Activated B cell treated with CpG ODN at 0.5 μM for 24 hours (primary cell): ENCODE measurements around the gene LNPK. TPM values are rescaled to one million over a fixed set of nuclear protein-coding genes. Genes with fewer than 3 reads are reported as not detected.

Source experiments
- ATAC-seq: fragments of 200-7000 bp; cut with Tn5 transposase; one replicate; pipeline ENCODE4 v1.10.0; 2021; ENCODE audit warnings: low read depth, mild to moderate bottlenecking, moderate library complexity
- CTCF ChIA-PET: fragments of 350-600 bp; sonication (Branson Sonifier 250); formaldehyde crosslinking; loops from one replicate; lab custom pipeline; 2021; ENCODE audit warnings: antibody characterized with exemption; lab: Charles Lee
- POLR2A ChIA-PET: fragments of 350-600 bp; sonication (Branson Sonifier 250); formaldehyde crosslinking; loops from one replicate; lab custom pipeline; 2021; ENCODE audit warnings: antibody characterized with exemption; lab: Charles Lee
- DNase-seq: peaks from one replicate; pipeline ENCODE4 v3.0.0; 2022
- H3K27ac Mint-ChIP-seq: one replicate; pipeline ENCODE4 v1.8.0; 2020; ENCODE audit warnings: mixed read lengths
- H3K27me3 Mint-ChIP-seq: one replicate; pipeline ENCODE4 v1.8.0; 2021; ENCODE audit warnings: mixed read lengths
- H3K36me3 Mint-ChIP-seq: one replicate; pipeline ENCODE4 v1.8.0; 2021; ENCODE audit warnings: low read depth, mixed read lengths
- H3K4me1 Mint-ChIP-seq: one replicate; pipeline ENCODE4 v1.8.0; 2021; ENCODE audit warnings: mixed read lengths
- H3K4me3 Mint-ChIP-seq: one replicate; pipeline ENCODE4 v1.8.0; 2020; ENCODE audit warnings: mild to moderate bottlenecking, mixed read lengths
- H3K9me3 Mint-ChIP-seq: one replicate; pipeline ENCODE4 v1.8.0; 2020; ENCODE audit warnings: mixed read lengths
- intact Hi-C: fragments of 100-400 bp; cut with micrococcal nuclease; formaldehyde crosslinking; loops from one replicate; pipeline ENCODE4 v1.15.1; 2024
- total RNA-seq: library from RNA; stranded (reverse); gene quantifications from 2 replicates; pipeline ENCODE4 v1.2.3, GENCODE V29; 2022
- TF ChIP-seq, protein P1 (sequence below): fragments of 200-600 bp; IDR thresholded peaks from one replicate; pipeline ENCODE4 v1.8.0; 2022; ENCODE audit warnings: antibody characterized with exemption, mild to moderate bottlenecking

Gene LNPK, protein sequence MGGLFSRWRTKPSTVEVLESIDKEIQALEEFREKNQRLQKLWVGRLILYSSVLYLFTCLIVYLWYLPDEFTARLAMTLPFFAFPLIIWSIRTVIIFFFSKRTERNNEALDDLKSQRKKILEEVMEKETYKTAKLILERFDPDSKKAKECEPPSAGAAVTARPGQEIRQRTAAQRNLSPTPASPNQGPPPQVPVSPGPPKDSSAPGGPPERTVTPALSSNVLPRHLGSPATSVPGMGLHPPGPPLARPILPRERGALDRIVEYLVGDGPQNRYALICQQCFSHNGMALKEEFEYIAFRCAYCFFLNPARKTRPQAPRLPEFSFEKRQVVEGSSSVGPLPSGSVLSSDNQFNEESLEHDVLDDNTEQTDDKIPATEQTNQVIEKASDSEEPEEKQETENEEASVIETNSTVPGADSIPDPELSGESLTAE
- total RNA-seq, result 15.2 TPM in 2 replicates

DNA sequence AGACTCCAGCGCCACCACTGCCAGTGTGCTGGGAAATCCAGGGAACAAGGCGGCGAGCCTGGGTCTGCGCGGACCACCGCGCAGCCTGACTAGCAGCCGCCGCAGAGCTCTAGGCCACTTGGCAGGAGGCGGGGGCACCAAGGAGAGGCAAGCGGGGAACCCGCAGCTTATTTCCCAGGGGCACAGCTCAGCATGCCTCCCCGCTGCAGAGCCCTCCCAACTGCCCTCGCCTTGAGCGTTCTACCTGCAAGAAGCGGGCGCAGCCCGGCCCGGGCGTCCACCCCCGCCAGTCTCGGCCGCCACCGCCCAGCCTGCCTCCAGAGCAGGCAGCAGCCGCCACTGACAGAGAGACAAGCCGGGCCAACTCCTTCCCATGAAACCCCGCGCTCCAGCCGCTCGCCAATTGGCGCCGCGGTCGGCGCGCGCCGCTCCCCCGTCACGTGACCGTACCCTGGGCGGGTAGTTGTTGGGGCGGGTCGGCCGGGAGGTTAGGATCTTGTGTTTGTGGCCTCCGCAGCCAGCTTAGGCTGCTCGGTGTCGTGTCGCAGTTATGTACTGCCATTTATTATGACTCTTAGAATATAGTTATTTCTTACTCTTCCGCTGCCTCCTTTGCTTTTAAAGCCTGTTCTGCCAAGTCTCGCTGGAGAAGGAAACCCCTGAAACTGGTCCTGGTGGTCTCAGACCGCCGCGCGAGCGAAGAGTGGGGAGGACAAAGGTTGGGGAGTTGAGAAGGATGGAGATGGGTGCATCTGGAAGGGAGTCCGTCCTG is at the start of gene LNPK:
TSS of gene LNPK (minus strand) at position 352 of the 772 bp plus-strand sequence. CDS start 6,683 bp downstream, outside the sequence.
- H3K36me3 Mint-ChIP-seq, result peaks cover 3% of the 10 kb centered on the region
- H3K4me3 Mint-ChIP-seq, result peak within 1 kb of the TSS; percentile 82
- H3K27ac Mint-ChIP-seq, result peak within 1 kb of the TSS; percentile 31
- ChIA-PET POLR2A (interaction anchor here (0.5 kb wide), 1 partner anchor 815 kb away, joined by 3 read pairs; no protein-coding TSS in a partner anchor), CTCF (no interaction called here)
- TF ChIP-seq, protein P1, sequence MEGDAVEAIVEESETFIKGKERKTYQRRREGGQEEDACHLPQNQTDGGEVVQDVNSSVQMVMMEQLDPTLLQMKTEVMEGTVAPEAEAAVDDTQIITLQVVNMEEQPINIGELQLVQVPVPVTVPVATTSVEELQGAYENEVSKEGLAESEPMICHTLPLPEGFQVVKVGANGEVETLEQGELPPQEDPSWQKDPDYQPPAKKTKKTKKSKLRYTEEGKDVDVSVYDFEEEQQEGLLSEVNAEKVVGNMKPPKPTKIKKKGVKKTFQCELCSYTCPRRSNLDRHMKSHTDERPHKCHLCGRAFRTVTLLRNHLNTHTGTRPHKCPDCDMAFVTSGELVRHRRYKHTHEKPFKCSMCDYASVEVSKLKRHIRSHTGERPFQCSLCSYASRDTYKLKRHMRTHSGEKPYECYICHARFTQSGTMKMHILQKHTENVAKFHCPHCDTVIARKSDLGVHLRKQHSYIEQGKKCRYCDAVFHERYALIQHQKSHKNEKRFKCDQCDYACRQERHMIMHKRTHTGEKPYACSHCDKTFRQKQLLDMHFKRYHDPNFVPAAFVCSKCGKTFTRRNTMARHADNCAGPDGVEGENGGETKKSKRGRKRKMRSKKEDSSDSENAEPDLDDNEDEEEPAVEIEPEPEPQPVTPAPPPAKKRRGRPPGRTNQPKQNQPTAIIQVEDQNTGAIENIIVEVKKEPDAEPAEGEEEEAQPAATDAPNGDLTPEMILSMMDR, result no peak
- H3K27me3 Mint-ChIP-seq, result no peaks in the 10 kb centered on the region
- intact Hi-C loops, result loop anchor here (1.0 to 10.0 kb wide), 4 partner anchors 267 to 1163 kb away; partner anchors contain the start of genes ATF2, ATP5MC3 and MTX2
- H3K4me1 Mint-ChIP-seq, result peaks cover 16% of the 10 kb centered on the region
- no peaks in the 10 kb centered on the region for H3K9me3 Mint-ChIP-seq
- DNase-seq (peak; percentile 83), ATAC-seq (peak; percentile 92)

DNA sequence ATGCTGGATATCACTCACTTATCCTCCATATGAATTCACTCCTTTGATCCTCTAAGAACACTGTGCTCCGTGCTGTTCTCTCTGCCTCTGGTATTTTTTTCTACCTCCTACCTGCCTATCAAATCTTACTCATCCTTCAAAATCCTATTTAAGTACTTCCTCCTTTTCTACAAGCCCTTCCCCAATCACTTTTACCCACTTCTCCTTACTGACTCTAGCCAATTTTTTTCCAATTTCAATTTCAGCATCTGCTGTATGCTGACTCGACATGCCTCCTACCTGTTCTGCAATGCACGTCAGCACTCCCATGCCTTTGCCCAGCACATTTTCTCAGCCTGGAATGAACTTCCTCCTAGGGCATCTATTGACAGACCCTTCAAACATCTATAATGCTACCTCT is 37.3 kb upstream of the LNPK start:
- ChIA-PET POLR2A (no interaction called here), CTCF (no interaction called here)
- intact Hi-C loops, result no loop called here
- no peaks in the 10 kb centered on the region for H3K4me1 Mint-ChIP-seq
- H3K27me3 Mint-ChIP-seq, result peaks cover 16% of the 10 kb centered on the region
- H3K36me3 Mint-ChIP-seq, result no peaks in the 10 kb centered on the region
- H3K27ac Mint-ChIP-seq, result no peak overlapping the region
- TF ChIP-seq, protein P1, result no peak
- H3K9me3 Mint-ChIP-seq, result peaks cover 6% of the 10 kb centered on the region
- H3K4me3 Mint-ChIP-seq, result no peak overlapping the region
- DNase-seq (no peak), ATAC-seq (no peak)

DNA sequence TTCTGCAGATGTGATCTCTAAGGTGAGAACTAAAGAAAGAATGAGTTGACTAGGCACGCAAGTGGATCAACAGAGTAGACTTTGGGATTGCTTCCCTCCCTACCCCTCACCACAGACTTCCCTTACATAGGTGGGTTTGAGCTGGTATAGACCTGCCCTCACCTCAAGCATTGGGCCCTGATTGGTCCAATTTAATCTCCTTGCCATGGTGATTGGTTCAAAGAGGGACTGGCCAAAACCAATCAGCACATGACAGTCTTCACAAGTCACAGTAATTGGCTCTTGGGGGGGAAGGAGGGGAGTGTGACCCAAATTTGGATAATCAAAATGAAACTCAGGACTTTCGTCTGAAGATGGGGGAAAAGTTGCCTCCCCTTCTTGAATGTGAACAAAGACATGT is 36.6 kb upstream of the LNPK start:
- ATAC-seq, result no peak
- intact Hi-C loops, result no loop called here

DNA sequence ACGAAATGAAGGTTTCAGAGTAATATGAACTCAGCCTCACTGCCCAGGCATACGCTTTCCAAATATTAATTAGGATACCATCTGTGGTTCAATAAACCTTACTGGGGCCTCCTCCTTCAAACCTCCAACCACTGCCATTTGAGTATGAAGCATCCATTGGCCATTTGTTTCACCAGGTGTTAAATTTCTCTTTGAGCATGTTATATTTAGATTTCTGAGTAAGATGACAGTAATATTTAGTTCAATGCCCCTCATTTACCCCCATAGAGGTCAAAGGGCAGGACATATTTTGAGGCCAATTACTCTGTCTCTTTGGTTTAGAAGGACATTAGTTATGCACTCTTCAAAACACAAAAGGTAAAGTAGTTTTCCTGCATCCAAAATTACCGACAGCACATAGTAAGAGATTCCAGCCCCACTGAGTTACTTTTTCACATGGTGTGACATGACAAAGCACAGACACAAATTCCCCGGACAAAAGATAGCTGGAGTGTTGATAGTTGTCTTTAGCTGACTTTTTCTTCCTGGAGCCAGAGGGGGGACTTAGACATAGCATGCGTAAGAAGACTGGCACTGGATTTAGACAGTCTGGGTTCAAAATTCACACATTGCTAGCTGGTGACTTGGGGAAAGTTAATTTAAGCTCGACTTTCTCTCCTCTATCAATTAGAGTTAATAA is 33.1 kb upstream of the LNPK start:
- ATAC-seq (no peak), DNase-seq (no peak)
- intact Hi-C loops, result no loop called here
- ChIA-PET CTCF (no interaction called here), POLR2A (no interaction called here)
- TF ChIP-seq, protein P1, result no peak
- H3K27me3 Mint-ChIP-seq, result peaks cover 12% of the 10 kb centered on the region
- H3K4me1 Mint-ChIP-seq, result no peaks in the 10 kb centered on the region
- H3K36me3 Mint-ChIP-seq, result no peaks in the 10 kb centered on the region
- no peak overlapping the region for H3K4me3 Mint-ChIP-seq
- no peak overlapping the region for H3K27ac Mint-ChIP-seq
- no peaks in the 10 kb centered on the region for H3K9me3 Mint-ChIP-seq

More for the DNA sequence above, 36.6 kb upstream of the LNPK start:
- DNase-seq, result no peak
- peaks cover 16% of the 10 kb centered on the region for H3K27me3 Mint-ChIP-seq
- ChIA-PET POLR2A (no interaction called here), CTCF (no interaction called here)
- no peak overlapping the region for H3K27ac Mint-ChIP-seq
- peaks cover 2% of the 10 kb centered on the region for H3K9me3 Mint-ChIP-seq
- H3K36me3 Mint-ChIP-seq, result no peaks in the 10 kb centered on the region
- no peaks in the 10 kb centered on the region for H3K4me1 Mint-ChIP-seq
- no peak overlapping the region for H3K4me3 Mint-ChIP-seq
- TF ChIP-seq, protein P1, result no peak
